Colonic mucosa (tissue), 4 donors: Measurements from ENCODE around the gene ROGDI. TPM values are rescaled to one million over a fixed set of nuclear protein-coding genes. Genes with fewer than 3 reads are reported as not detected.
A peak's percentile ranks its signal among the peaks of the same experiment; 100 is the strongest.

ENCODE experiments used
- DNase-seq: peaks from one replicate; pipeline ENCODE4 v3.0.0-alpha.2; 2020
- H3K27ac ChIP-seq: fragments of 200-600 bp; one replicate; pipeline ENCODE4 v1.8.0; 2021
- H3K27me3 ChIP-seq: fragments of 200-600 bp; one replicate; pipeline ENCODE4 v1.8.0; 2021
- H3K36me3 ChIP-seq: fragments of 200-600 bp; one replicate; pipeline ENCODE4 v1.8.0; 2021
- H3K4me1 ChIP-seq: fragments of 200-600 bp; one replicate; pipeline ENCODE4 v1.8.0; 2021; ENCODE audit warnings: mild to moderate bottlenecking
- H3K4me3 ChIP-seq: fragments of 200-600 bp; one replicate; pipeline ENCODE4 v1.8.0; 2021
- H3K9ac ChIP-seq, 2 donors: one replicate each; pipeline ENCODE4 v1.7.0; 2013; ENCODE audit warnings: control low read depth in 2 of 2, low read depth in 2 of 2, low read length in 2 of 2
- H3K9me3 ChIP-seq: fragments of 200-600 bp; one replicate; pipeline ENCODE4 v1.8.0; 2021
- CTCF ChIP-seq: fragments of 200-600 bp; IDR thresholded peaks from one replicate; pipeline ENCODE4 v1.8.0; 2022; ENCODE audit warnings: antibody characterized with exemption, mild to moderate bottlenecking
- intact Hi-C: fragments of 100-400 bp; cut with DNase I; formaldehyde crosslinking; loops from one replicate; pipeline ENCODE4 v1.14.1; 2022
- total RNA-seq, 2 donors: library from RNA; stranded (reverse); fragmentation: NEBNext Ultra II Directional in 1 of 2; extraction: Animal tissue kit (Norgen Biotek cat#: 25700) in 1 of 2; gene quantifications; one replicate each; pipeline ENCODE4 v1.2.1, GENCODE V29; 2021
- donor health status: healthy.
- donor health status: DM: no; HTN: no; CAD: no.
- donor health status: DM: no; HTN: no; CAD: no.

Gene ROGDI
- total RNA-seq, 2 donors from 2014 or later: 18.1 to 23.9 TPM

- no peak overlapping the region for H3K27ac ChIP-seq
- H3K27me3 ChIP-seq: no peaks in the 10 kb centered on the region
- intact Hi-C loops: no loop called here
- DNase-seq: no peak
- TF ChIP-seq CTCF: no peak
- H3K9ac ChIP-seq: no peak overlapping the region
- H3K9me3 ChIP-seq: no peaks in the 10 kb centered on the region
- peaks cover 12% of the 10 kb centered on the region for H3K4me1 ChIP-seq
- H3K36me3 ChIP-seq: peaks cover 4% of the 10 kb centered on the region
- H3K4me3 ChIP-seq: no peak overlapping the region
Measured at GRCh38 chr16:4833584-4833983, 31.2 kb upstream of the ROGDI start.

- no peaks in the 10 kb centered on the region for H3K27me3 ChIP-seq
- peaks cover 12% of the 10 kb centered on the region for H3K4me1 ChIP-seq
- peak; percentile 35 for DNase-seq
- TF ChIP-seq CTCF: no peak
- peaks cover 4% of the 10 kb centered on the region for H3K36me3 ChIP-seq
- intact Hi-C loops: no loop called here
- H3K9ac ChIP-seq: peak overlapping the region in 1 of 2 donors; percentile 49
- peak overlapping the region; percentile 37 for H3K27ac ChIP-seq
- H3K9me3 ChIP-seq: no peaks in the 10 kb centered on the region
- no peak overlapping the region for H3K4me3 ChIP-seq
Measured at GRCh38 chr16:4832698-4833343, 30.4 kb upstream of the ROGDI start.

GRCh38 chr16:4831616-4832015 is 29.2 kb upstream of the ROGDI start:
- no peak overlapping the region for H3K9ac ChIP-seq
- H3K4me1 ChIP-seq: peaks cover 12% of the 10 kb centered on the region
- no peak for DNase-seq
- no peaks in the 10 kb centered on the region for H3K27me3 ChIP-seq
- no peak overlapping the region for H3K4me3 ChIP-seq
- peaks cover 6% of the 10 kb centered on the region for H3K36me3 ChIP-seq
- TF ChIP-seq CTCF: no peak
- intact Hi-C loops: no loop called here
- no peak overlapping the region for H3K27ac ChIP-seq
- H3K9me3 ChIP-seq: no peaks in the 10 kb centered on the region

- Histone ChIP-seq H3K36me3 (peaks cover 12% of the 10 kb centered on the region), H3K4me1 (peaks cover 12% of the 10 kb centered on the region), H3K27ac (no peak overlapping the region), H3K27me3 (no peaks in the 10 kb centered on the region), H3K9me3 (no peaks in the 10 kb centered on the region), H3K9ac (no peak overlapping the region), H3K4me3 (no peak overlapping the region)
- intact Hi-C loops: no loop called here
- no peak for TF ChIP-seq CTCF
- no peak for DNase-seq
Measured at GRCh38 chr16:4830408-4830807, 28.0 kb upstream of the ROGDI start.

GRCh38 chr16:4828567-4829321 is 26.3 kb upstream of the ROGDI start:
- intact Hi-C loops: no loop called here
- Histone ChIP-seq H3K9ac (peak overlapping the region in 1 of 2 donors; percentile 55), H3K27ac (peak overlapping the region; percentile 53), H3K27me3 (no peaks in the 10 kb centered on the region), H3K36me3 (peaks cover 22% of the 10 kb centered on the region), H3K4me1 (peaks cover 9% of the 10 kb centered on the region), H3K4me3 (no peak overlapping the region), H3K9me3 (no peaks in the 10 kb centered on the region)
- DNase-seq: no peak
- no peak for TF ChIP-seq CTCF
